Measurements from ENCODE around the gene EXOSC7. TPM values are rescaled to one million over a fixed set of nuclear protein-coding genes. Genes with fewer than 3 reads are reported as not detected.

The EXOSC7 gene
- total RNA-seq, 4 donors from 2014 or later: 44.2 to 70.8 (median 54.8) TPM

DNA sequence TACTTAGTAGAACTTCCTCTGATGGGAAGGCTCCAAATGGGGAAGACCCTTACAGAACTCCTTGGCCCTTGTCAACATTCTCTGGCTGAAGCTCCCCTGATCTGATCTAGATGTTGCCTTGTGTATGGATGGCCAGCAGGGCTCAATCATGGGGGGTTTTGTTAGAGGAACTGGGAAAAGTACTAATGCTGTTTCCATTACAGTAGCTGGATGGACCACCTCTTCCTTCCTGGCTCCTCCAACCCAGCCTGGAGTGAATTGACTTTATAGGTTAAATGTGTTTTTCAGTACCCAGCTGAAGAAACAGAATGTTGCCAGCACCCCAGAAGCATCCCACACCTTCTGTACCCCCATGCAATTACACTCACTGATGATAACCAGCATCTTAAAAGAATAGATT is 27.4 kb downstream of the EXOSC7 start:
- TF ChIP-seq, protein P1, sequence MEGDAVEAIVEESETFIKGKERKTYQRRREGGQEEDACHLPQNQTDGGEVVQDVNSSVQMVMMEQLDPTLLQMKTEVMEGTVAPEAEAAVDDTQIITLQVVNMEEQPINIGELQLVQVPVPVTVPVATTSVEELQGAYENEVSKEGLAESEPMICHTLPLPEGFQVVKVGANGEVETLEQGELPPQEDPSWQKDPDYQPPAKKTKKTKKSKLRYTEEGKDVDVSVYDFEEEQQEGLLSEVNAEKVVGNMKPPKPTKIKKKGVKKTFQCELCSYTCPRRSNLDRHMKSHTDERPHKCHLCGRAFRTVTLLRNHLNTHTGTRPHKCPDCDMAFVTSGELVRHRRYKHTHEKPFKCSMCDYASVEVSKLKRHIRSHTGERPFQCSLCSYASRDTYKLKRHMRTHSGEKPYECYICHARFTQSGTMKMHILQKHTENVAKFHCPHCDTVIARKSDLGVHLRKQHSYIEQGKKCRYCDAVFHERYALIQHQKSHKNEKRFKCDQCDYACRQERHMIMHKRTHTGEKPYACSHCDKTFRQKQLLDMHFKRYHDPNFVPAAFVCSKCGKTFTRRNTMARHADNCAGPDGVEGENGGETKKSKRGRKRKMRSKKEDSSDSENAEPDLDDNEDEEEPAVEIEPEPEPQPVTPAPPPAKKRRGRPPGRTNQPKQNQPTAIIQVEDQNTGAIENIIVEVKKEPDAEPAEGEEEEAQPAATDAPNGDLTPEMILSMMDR (IDR thresholded peaks at IDR 0.05; ENCODE audit: low read depth): no peak

DNA sequence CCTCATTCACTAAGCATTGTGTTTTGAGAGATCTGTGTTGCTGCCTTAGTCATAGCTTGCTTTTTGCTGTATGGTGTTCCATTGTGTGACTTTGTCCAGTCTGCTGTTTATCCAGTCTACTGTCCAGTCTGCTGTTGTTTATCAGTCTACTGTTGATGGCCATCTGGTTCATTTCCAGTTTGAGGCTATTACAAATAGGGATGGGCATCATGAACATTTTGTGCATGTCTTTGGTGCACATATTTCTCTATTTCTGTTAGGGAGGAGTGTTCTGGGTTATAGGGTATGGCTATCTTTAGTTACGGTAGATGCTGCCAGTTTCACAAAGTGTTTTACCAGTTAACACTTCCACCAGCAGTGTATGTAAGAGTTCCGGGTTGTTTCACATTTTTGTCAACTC is 27.8 kb downstream of the EXOSC7 start:
- TF ChIP-seq, protein P1 (IDR thresholded peaks at IDR 0.05; ENCODE audit: low read depth): no peak

GRCh38 chr3:45007091-45007490 is 31.0 kb downstream of the EXOSC7 start:
- TF ChIP-seq, protein P1 (IDR thresholded peaks at IDR 0.05; ENCODE audit: low read depth): no peak

DNA sequence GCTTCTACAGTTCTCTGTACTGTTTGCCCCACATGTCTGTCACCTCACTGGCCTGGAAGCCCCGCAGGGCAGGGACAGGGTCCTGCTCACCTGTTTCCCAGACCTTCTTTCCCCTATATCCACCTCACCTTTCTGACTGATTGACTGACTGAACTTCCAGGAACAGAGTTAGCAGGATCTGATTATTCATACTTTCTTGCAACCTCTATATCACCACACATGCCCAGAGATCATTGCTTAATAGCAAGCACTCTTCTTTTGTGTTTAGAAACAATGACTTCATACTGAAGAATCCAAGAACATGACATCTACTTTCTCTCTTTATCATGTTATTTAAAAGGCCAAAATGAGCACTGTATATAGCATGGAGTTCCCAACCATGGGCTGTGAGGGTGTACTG is 32.1 kb downstream of the EXOSC7 start:
- TF ChIP-seq, protein P1 (IDR thresholded peaks at IDR 0.05; ENCODE audit: low read depth): no peak

GRCh38 chr3:45009868-45010267 is 33.8 kb downstream of the EXOSC7 start:
- TF ChIP-seq, protein P1 (IDR thresholded peaks at IDR 0.05; ENCODE audit: low read depth): no peak

DNA sequence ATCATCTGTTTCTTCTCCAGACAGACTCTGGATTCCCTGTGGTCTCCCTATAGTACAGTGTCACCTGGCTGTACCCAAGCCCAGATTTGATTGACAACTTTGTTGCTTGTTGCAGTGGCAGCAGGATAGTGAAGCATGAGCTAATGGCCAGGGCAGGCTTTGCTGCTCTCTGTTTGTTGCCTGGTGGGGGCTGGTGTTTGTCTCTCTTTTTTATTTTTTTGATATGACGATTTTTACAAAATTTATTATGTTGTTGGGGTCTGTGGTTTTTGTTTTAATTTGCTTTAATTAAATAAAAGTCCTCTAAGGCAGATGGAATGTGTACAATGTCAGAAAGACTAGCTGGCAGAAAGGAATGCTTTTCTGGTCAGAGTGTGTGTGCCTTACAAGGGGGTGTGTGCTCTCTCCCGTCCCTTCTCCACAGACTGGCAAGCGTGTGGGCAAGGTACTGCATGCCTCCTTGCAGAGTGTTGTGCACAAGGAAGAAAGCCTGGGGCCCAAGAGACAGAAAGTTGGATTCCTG is 34.8 kb downstream of the EXOSC7 start:
- TF ChIP-seq, protein P1 (IDR thresholded peaks at IDR 0.05; ENCODE audit: low read depth): no peak

DNA sequence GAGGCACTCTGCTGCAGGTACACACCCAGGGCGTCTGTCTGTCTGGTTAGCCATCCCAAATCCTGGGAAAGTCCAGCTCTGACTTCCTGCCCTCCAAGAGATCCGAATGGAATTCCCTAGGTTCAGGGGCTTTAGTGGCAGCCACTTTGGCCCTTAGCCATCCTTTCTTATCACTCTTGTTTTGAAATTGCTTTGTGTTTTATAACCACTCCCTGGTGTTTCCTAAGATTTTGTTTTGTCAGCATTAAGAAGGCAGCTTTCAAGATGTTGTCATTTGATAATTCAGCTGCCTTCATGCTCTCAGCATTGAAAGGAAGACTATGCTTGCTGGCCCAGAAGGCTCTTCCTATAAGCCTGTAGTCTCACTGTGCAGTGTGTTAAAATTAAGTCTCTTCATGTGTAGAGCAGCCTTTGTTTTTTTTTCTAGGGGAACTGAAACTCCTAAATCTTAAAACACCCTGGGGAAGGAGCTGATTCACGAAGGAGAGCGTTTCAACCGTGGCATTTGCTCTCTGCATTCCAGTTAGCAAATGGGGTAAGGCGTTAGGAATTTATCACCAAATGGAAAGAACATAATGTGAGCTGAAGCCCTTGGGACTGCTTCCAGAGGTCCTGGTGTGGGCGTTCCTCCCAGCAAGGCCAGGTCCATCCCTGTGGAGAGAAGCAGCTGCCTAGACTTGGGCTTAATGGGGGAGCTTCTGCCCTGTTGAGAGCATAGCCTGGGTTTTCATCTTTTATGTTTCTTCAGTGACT is 35.9 kb downstream of the EXOSC7 start:
- TF ChIP-seq, protein P1 (IDR thresholded peaks at IDR 0.05; ENCODE audit: low read depth): no peak

All from subcutaneous adipose tissue (tissue), 4 donors.